PC-9 (cell line): ENCODE data around the gene PDE7B. TPM values are rescaled to one million over a fixed set of nuclear protein-coding genes. Genes with fewer than 3 reads are reported as not detected.

ENCODE experiments used
- BruUV-seq: library from RNA; stranded (reverse); fragments of 400-500 nt; replicated peaks from 2 replicates; lab custom pipeline; 2021; lab: Mats Ljungman, UMichigan
- CTCF ChIA-PET: fragments of 300-600 bp; sonication (Branson Sonifier 250); formaldehyde crosslinking; loops from one replicate; lab custom pipeline; 2022; ENCODE audit warnings: antibody characterized with exemption; lab: Charles Lee
- POLR2A ChIA-PET: fragments of 300-600 bp; sonication (Branson Sonifier 250); formaldehyde crosslinking; loops from one replicate; lab custom pipeline; 2022; ENCODE audit warnings: antibody characterized with exemption; ENCODE audit not compliant: unreplicated experiment; lab: Charles Lee
- DNase-seq, 2 experiments: peaks; one replicate each; pipeline versions ENCODE4 v3.0.0 to v3.0.0-alpha.2; 2015 to 2022; ENCODE audit warnings: mixed read lengths in 1 of 2
- H2AFZ ChIP-seq: fragments of 200-600 bp; sonication (generic); 2 replicates; pipeline ENCODE4 v1.8.1; 2017; ENCODE audit warnings: antibody characterized with exemption
- H3F3A ChIP-seq: fragments of 200-600 bp; sonication (generic); 2 replicates; pipeline ENCODE4 v1.8.1; 2017; ENCODE audit warnings: antibody characterized with exemption, mild to moderate bottlenecking, low read depth; ENCODE audit not compliant: insufficient read depth
- H3K27ac ChIP-seq: fragments of 200-600 bp; sonication (generic); 2 replicates; pipeline ENCODE4 v1.6.1; 2016; ENCODE audit warnings: mixed run types
- H3K27me3 ChIP-seq: fragments of 200-600 bp; sonication (generic); 2 replicates; pipeline ENCODE4 v1.6.1; 2016; ENCODE audit warnings: low read depth, mixed run types; ENCODE audit not compliant: insufficient read depth
- H3K36me3 ChIP-seq: fragments of 200-600 bp; sonication (generic); 2 replicates; pipeline ENCODE4 v1.6.1; 2016; ENCODE audit warnings: low read depth, mixed run types
- H3K4me1 ChIP-seq: fragments of 200-600 bp; sonication (generic); replicated peaks from 2 replicates; pipeline ENCODE4 v1.6.1; 2016; ENCODE audit warnings: mixed run types; ENCODE audit not compliant: insufficient read depth
- H3K4me2 ChIP-seq: fragments of 200-600 bp; sonication (generic); 2 replicates; pipeline ENCODE4 v1.6.1; 2017; ENCODE audit warnings: mixed run types
- H3K4me3 ChIP-seq: fragments of 200-600 bp; sonication (generic); 2 replicates; pipeline ENCODE4 v1.6.1; 2016; ENCODE audit warnings: mixed run types
- H3K79me2 ChIP-seq: fragments of 200-600 bp; sonication (generic); 2 replicates; pipeline ENCODE4 v1.6.1; 2017; ENCODE audit warnings: low read depth, mixed run types
- H3K9me2 ChIP-seq: fragments of 200-600 bp; sonication (generic); 2 replicates; pipeline ENCODE4 v1.8.1; 2017; ENCODE audit warnings: mild to moderate bottlenecking; ENCODE audit not compliant: insufficient read depth
- H3K9me3 ChIP-seq: fragments of 200-600 bp; sonication (generic); 2 replicates; pipeline ENCODE4 v1.8.1; 2016; ENCODE audit warnings: low read depth; ENCODE audit not compliant: insufficient read depth
- H4K20me1 ChIP-seq: fragments of 200-600 bp; sonication (generic); 2 replicates; pipeline ENCODE4 v1.8.1; 2017; ENCODE audit not compliant: insufficient read depth
- EZH2 ChIP-seq: fragments of 200-600 bp; sonication (generic); IDR thresholded peaks from 2 replicates; pipeline ENCODE4 v1.8.0; 2017; ENCODE audit warnings: antibody characterized with exemption, low read depth
- intact Hi-C: fragments of 100-400 bp; cut with micrococcal nuclease; formaldehyde crosslinking; loops from one replicate; pipeline ENCODE4 v1.10.0; 2022; ENCODE audit not compliant: unreplicated experiment
- total RNA-seq: library from RNA; stranded (reverse); gene quantifications from 2 replicates; pipeline ENCODE4 v1.2.3, GENCODE V29; 2021
- TF ChIP-seq, protein P1 (sequence below): fragments of 200-600 bp; sonication (generic); conservative IDR thresholded peaks from 2 replicates; pipeline ENCODE4 v1.6.1; 2017; ENCODE audit warnings: mixed run types, antibody characterized with exemption, mild to moderate bottlenecking, moderate library complexity

The PDE7B gene
- total RNA-seq, 1 experiment from 2014 or later: 0.31 TPM

DNA sequence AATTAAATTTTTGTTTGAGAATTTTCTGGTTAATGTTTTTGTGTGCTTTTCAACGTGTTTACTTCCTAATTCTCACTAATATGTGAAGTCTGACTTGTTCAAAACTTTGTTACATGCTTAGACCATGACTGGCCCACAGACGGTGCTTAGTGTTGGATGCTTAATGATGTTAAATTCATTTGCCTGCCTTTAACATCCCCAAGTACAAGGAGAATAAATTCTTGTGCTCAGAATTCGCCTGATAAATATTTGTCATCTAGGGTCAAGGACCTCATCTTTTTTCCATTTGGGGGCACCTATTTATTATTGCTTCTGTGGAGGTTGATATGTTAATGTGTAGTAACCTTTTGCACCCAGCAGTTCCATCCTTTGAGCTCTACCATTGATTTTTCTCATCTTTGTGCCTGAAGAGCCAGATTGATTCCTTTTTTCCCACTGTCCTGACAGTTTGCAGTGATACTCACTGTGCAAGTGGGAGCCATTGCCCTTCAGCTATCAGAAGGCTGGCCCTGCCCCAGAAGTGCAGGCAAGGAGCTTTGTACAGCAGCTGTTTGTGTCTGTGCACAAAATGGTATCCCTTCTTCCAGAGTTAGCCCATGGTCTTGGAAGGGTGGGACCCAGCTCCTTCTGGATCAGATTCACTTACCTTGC is 170.8 kb downstream of the PDE7B start:
- no TSS peak for BruUV-seq
- intact Hi-C loops: no loop called here
- Histone ChIP-seq H2AFZ (no peak overlapping the region), H3K4me3 (no peak overlapping the region), H3K36me3 (no peaks in the 10 kb centered on the region), H3F3A (no peaks in the 10 kb centered on the region), H3K27ac (no peak overlapping the region), H3K9me2 (no peaks in the 10 kb centered on the region), H3K79me2 (no peaks in the 10 kb centered on the region), H3K4me2 (no peak overlapping the region), H3K27me3 (no peaks in the 10 kb centered on the region), H3K4me1 (no peaks in the 10 kb centered on the region), H3K9me3 (no peaks in the 10 kb centered on the region), H4K20me1 (no peaks in the 10 kb centered on the region)
- ChIA-PET POLR2A (interaction anchor here (0.6 kb wide), 2 partner anchors 8 to 352 kb away, joined by 3 to 9 read pairs; no protein-coding TSS in a partner anchor), CTCF (no interaction called here)
- TF ChIP-seq EZH2: no peak
- TF ChIP-seq, protein P1, sequence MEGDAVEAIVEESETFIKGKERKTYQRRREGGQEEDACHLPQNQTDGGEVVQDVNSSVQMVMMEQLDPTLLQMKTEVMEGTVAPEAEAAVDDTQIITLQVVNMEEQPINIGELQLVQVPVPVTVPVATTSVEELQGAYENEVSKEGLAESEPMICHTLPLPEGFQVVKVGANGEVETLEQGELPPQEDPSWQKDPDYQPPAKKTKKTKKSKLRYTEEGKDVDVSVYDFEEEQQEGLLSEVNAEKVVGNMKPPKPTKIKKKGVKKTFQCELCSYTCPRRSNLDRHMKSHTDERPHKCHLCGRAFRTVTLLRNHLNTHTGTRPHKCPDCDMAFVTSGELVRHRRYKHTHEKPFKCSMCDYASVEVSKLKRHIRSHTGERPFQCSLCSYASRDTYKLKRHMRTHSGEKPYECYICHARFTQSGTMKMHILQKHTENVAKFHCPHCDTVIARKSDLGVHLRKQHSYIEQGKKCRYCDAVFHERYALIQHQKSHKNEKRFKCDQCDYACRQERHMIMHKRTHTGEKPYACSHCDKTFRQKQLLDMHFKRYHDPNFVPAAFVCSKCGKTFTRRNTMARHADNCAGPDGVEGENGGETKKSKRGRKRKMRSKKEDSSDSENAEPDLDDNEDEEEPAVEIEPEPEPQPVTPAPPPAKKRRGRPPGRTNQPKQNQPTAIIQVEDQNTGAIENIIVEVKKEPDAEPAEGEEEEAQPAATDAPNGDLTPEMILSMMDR: no peak
- DNase-seq: no peak

DNA sequence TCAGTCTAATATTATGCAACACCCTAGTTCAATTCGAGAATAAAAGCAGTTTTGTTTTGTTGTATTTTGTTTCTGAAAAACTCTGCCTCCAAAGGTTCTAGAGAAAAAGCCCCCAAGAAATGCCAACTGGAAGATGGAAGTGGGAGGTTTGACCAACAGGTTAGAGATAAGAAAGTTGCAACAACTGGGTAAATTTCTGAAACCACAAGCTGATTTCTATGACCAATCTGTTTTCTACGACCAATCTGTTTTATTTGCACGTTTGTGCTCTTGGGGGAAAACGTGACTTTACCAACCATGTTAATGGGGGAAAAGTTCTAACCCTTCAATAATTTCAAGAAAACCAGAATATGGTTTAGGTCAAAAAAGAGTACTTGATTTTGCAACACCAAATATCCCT is 173.2 kb downstream of the PDE7B start:
- Histone ChIP-seq H3K79me2 (no peaks in the 10 kb centered on the region), H3K27me3 (no peaks in the 10 kb centered on the region), H3K27ac (no peak overlapping the region), H4K20me1 (no peaks in the 10 kb centered on the region), H3K4me3 (no peak overlapping the region), H3F3A (no peaks in the 10 kb centered on the region), H3K9me2 (no peaks in the 10 kb centered on the region), H3K4me1 (no peaks in the 10 kb centered on the region), H3K36me3 (no peaks in the 10 kb centered on the region), H3K9me3 (no peaks in the 10 kb centered on the region), H2AFZ (no peak overlapping the region), H3K4me2 (no peak overlapping the region)
- CTCF ChIA-PET: no interaction called here
- BruUV-seq: no TSS peak
- DNase-seq: no peak
- POLR2A ChIA-PET: no interaction called here
- intact Hi-C loops: no loop called here
- TF ChIP-seq EZH2: no peak
- TF ChIP-seq, protein P1: no peak

DNA sequence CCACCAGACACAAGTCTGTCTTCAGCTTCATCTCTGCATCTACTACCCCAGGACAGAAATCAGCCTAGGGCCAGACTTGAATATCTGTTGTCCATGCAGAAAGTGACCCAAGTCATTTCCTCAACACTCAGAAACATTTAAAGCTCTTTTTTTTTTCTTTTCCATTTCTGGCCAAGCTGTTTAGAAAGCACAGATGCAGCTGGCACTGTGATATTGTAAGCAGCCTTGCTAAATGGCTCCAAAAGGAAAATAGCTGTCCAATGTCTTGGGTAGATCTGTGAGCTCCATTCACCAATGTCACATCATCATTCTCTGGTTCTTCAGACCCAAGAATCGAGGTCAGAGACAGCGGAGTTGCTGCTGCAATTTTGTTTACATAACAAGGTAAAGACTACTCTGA is 174.2 kb downstream of the PDE7B start:
- CTCF ChIA-PET: no interaction called here

More for the DNA sequence above, 174.2 kb downstream of the PDE7B start:
- TF ChIP-seq, protein P1: no peak
- no peak for TF ChIP-seq EZH2
- no peak overlapping the region for H3K27ac ChIP-seq
- no peaks in the 10 kb centered on the region for H3F3A ChIP-seq
- no peaks in the 10 kb centered on the region for H3K27me3 ChIP-seq
- H3K79me2 ChIP-seq: no peaks in the 10 kb centered on the region
- intact Hi-C loops: no loop called here
- H3K9me2 ChIP-seq: no peaks in the 10 kb centered on the region
- H3K4me2 ChIP-seq: no peak overlapping the region
- no peaks in the 10 kb centered on the region for H3K9me3 ChIP-seq
- DNase-seq: no peak
- H3K4me1 ChIP-seq: no peaks in the 10 kb centered on the region
- no peaks in the 10 kb centered on the region for H4K20me1 ChIP-seq
- POLR2A ChIA-PET: interaction anchor here (0.6 kb wide), 1 partner anchor 67 kb away, joined by 3 read pairs; no protein-coding TSS in a partner anchor
- BruUV-seq: no TSS peak
- no peaks in the 10 kb centered on the region for H3K36me3 ChIP-seq
- no peak overlapping the region for H3K4me3 ChIP-seq
- no peak overlapping the region for H2AFZ ChIP-seq
